GM19043 (cell line): Measurements from ENCODE around the gene EDN1.
A peak's percentile ranks its signal among the peaks of the same experiment; 100 is the strongest.
"Not testable (repeated sequence)": the region's sequence is repeated elsewhere in the genome, so short reads cannot be mapped to it uniquely, and the experiment has no call there.

Source experiments
- ATAC-seq: cut with Tn5 transposase; IDR thresholded peaks from one replicate; pipeline ENCODE4 v1.9.1; 2021; ENCODE audit warnings: low read depth; ENCODE audit not compliant: unreplicated experiment

Gene EDN1

GRCh38 chr6:12318749-12319148, 28.6 kb downstream of the EDN1 start:
- no peak for ATAC-seq

- not testable (repeated sequence) for ATAC-seq
Observed at GRCh38 chr6:12320074-12320473, 29.9 kb downstream of the EDN1 start.

- ATAC-seq = no peak
Observed at GRCh38 chr6:12324099-12324498, 33.9 kb downstream of the EDN1 start.

GRCh38 chr6:12324748-12325147, 34.6 kb downstream of the EDN1 start:
- ATAC-seq = no peak

- no peak for ATAC-seq
Observed at GRCh38 chr6:12325872-12326271, 35.7 kb downstream of the EDN1 start.

- ATAC-seq = no peak
Observed at GRCh38 chr6:12327391-12327790, 37.2 kb downstream of the EDN1 start.

GRCh38 chr6:12327988-12328387, 37.8 kb downstream of the EDN1 start:
- ATAC-seq = no peak

GRCh38 chr6:12328701-12329100, 38.5 kb downstream of the EDN1 start:
- ATAC-seq = no peak

- no peak for ATAC-seq
Observed at GRCh38 chr6:12331474-12331873, 41.3 kb downstream of the EDN1 start.

- no peak for ATAC-seq
Observed at GRCh38 chr6:12331951-12332749, 42.0 kb downstream of the EDN1 start.

- not testable (repeated sequence) for ATAC-seq
Observed at GRCh38 chr6:12332750-12333079, 42.6 kb downstream of the EDN1 start.

GRCh38 chr6:12333128-12333527, 43.0 kb downstream of the EDN1 start:
- ATAC-seq = no peak

GRCh38 chr6:12334526-12335130, 44.5 kb downstream of the EDN1 start:
- no peak for ATAC-seq

GRCh38 chr6:12335131-12335527, 45.0 kb downstream of the EDN1 start:
- peak; percentile 64 for ATAC-seq

- ATAC-seq = no peak
Observed at GRCh38 chr6:12335717-12336116, 45.6 kb downstream of the EDN1 start.

GRCh38 chr6:12336121-12336971, 46.2 kb downstream of the EDN1 start:
- ATAC-seq = no peak

GRCh38 chr6:12339022-12339421, 48.9 kb downstream of the EDN1 start:
- no peak for ATAC-seq

GRCh38 chr6:12339808-12340487, 49.8 kb downstream of the EDN1 start:
- no peak for ATAC-seq

- ATAC-seq = no peak
Observed at GRCh38 chr6:12340488-12340818, 50.3 kb downstream of the EDN1 start.

- ATAC-seq = no peak
Observed at GRCh38 chr6:12342664-12343063, 52.5 kb downstream of the EDN1 start.

GRCh38 chr6:12343122-12343439, 52.9 kb downstream of the EDN1 start:
- no peak for ATAC-seq
